Measurements from ENCODE around the gene PLEKHF1.

PLEKHF1 gene

DNA sequence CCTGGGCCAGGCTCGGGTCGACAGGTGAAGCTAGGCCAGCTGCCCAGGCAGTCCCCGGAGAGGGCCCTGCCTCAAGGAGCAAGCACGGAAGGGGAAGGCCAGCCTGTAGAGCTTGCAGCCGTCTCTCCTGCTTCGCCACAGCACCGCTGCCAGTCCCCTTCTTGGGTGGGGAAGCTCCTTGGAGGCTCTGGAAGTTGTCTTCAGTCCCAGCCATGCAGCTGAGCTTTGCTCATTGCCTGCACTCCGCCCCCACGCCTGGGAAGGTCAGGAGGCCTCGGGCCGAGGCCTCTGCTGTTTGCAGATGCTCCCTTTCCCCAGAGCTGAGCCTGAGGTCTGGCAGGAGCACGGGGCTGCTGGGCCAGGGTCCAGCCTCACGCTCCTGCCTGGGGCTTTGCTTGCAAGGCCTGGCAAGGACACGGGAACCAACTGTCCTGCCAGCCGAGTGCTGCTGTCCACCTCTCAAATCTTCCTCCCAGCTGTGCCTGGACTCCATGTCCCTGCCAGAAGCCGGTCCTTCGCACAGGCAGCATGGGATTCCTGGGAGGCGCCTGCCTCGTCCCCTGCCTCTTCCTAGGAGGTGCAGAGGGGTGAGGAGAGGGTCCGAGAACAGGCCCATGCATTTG is 13.3 kb downstream of the PLEKHF1 start:
- DNase-seq (ENCODE audit: low read depth in 2 of 2): no peak

DNA sequence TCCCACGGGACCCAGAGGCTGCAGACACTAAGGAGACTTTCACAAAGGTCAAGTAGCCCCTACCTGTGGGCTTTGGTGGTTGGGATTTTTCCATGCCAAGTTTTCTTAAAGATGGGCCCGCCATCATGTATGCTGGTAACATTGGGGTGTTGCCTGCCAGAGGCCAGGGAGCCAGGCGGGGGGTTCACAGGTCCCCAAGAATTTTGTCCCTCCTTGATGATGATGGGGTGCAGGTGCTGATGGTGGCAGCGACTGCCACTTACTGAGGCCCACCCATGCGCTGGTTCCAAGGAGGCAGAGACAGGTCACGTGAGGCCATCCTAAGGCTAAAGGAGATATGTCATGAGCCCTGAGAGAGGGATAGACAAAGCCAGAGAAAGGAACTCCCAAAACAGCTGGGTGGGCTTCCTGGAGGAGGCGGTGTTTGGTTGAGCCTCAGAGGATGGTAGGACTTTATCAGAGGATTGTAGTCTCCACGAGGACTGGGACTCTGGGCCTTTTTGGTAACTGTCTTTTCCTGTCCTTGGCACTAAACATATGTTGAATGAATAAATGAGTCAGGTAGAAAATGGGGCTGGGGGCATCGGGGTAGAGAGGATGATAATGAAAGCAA is 14.4 kb downstream of the PLEKHF1 start:
- DNase-seq (ENCODE audit: low read depth in 2 of 2): no peak

DNA sequence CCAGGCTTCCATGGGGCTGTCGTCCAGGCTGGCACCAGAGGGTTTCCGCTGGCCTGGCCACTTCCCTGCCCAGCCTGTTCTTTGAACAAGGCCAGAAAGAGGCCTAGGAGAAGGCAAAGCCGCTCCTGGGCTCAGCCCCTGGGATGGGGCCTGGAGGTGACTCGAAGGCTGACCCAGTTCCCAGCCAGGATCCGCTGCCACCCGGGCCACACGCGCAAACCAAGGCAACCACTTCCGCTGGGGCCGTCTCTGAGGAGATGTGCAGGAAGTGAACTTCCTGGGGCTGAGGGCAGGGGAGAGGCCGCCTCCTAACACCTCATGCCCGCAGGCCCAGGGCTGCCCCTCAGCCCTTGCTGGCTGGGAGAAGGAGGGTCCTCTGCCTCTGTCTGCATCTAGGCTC is 15.2 kb downstream of the PLEKHF1 start:
- DNase-seq (ENCODE audit: low read depth in 2 of 2): no peak

DNA sequence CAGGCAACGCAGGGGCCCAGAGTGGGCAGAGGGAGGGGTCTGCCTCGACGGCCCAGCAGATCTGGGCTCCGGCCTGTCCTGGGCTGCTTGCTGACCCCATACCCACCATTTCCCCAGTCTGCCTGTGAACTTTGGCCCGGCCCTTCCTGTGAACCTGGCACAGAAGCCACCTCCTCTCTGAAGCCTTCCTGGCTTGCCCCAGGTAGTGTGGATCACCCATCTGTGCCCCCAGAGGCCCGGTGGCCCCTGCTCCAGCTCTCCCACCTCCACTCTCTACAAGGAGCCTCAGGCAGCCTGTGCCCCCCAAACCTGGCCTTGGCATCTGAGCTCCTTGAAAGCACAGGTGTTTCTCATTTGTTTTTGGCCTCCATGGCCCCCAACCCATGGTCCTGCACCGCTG is 15.7 kb downstream of the PLEKHF1 start:
- no peak for DNase-seq (ENCODE audit: low read depth in 2 of 2)

DNA sequence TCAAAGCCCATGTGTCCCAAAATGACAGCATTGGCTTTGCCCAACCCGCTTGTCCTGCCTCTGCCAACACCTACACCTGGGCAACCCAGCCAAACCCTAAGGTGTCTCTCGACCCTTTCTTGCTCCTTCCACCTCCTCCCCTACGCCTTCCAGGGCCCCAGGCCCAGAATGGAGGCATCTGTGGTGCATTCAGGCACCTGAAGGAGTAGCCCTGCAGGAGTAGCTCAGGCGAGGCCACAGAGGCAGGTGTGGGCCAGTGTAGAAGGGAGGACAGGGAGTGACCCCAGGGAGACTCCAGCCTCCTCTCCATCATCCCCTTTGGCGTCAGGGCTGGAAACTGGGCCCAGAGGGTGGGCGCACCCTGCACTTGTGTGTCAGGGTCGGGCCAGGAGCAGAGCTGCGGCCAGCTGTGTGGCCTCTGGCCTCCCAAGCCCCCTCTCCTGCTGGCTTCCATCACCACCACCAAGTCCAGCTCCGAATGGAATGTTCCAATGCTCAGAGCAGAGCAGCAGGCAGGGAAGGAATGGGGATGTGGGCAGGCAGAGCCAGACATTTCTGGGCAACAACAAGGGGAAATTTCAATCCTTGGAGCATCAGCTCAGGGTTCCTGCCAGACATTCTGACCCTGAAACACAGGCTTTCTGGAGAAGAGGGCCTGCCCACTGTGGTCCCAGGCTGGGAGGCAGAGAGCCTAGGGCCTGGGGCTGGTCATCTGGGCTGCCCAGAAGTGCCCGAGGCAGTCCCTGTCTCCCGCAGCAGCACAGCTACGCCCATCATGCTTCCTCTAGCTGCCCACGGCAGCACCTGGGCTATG is 16.4 kb downstream of the PLEKHF1 start:
- DNase-seq (ENCODE audit: low read depth in 2 of 2): no peak

DNA sequence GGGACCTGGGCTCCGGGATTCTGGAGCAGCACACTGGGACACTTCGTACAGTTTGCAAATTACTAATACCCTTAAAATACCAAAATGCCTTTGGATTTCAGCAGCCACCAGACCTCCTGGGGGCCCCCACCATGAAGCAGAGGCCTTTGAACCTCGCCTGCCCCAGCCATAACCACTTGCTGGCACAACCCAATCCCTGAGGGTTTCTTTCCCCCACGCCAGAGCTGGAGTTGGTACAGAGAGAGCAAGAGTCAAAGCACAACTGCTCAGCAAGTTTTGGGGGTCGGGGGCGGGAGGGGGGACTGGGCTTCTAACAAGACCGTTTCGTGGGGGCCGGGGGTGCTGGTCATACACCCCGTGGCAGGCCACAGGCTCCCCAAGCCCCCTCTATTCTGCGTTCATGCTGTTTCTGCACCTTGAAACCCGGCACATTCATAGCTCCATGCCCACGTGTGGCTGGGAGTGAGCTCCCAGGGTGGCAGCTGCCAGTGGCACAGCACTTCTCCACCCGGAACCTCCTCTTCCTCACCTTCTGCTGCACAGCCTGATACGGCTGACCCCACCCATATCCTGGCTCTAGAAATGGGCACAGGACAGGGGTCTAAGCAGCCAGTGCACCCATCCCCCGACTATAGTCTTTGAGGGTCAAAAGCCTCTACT is 17.1 kb downstream of the PLEKHF1 start:
- no peak for DNase-seq (ENCODE audit: low read depth in 2 of 2)

DNA sequence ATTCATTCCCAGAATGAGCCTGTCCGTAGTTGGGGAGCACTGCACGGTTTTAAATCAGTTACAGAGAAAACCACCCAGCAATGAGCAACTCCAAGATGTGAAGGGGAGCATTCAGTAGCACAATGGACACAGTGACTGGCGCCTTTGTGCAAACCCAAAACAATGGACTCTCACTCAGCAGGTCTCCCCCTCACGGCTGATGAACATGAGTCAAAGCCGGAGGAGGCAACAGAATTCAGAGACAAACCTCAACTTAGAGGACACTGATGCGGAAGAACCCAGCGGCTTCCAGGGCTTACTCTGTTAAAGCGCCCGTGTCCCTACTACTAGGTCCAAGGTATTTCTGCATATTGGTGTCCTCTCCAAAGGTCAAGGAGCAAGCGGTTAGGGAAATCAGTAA is 17.7 kb downstream of the PLEKHF1 start:
- no peak for DNase-seq (ENCODE audit: low read depth in 2 of 2)

DNA sequence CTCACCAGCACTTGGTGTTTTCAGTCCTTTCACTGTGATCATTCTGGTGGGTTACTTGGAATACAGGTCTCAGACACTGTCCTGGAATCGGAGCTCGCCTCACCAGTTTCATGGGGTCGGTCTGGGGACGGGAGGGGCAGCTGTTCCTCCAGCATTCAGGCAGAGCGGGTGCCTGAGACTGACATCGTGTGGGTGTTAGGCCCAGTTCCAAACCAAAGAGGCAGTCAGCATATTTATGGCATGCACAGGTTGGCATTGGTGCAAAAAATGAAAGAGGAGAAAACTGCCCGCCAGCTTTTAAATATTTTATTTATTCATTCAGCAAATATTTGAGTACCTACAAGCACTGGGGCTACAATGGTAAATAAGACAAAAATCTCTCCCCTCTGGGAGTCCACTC is 20.1 kb downstream of the PLEKHF1 start:
- DNase-seq (ENCODE audit: low read depth in 2 of 2): no peak

DNA sequence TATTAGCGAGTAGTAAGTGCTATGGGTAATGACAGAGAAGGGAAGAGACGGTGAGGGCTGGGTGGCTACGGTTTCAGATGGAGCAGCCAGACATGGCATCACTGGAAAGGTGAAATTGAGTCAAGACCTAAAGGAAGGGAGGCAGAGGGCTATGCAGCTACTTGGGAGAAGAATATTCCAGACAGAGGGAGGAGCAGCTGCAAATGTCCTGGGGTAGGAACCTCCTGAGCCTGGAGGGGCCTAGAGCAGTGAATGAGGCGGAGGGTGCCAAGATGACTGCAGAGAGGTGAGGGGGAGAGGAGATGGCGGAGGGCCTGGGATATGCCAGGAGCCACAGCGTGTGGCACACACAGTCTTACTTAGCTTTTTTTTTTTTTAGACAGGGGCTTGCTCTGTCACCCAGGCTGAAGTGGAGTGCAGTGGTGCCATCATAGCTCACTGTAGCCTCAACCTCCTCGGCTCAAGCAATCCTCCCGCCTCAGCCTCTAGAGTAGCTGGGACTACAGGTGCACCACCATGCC is 21.1 kb downstream of the PLEKHF1 start:
- DNase-seq (ENCODE audit: low read depth in 2 of 2): no peak

DNA sequence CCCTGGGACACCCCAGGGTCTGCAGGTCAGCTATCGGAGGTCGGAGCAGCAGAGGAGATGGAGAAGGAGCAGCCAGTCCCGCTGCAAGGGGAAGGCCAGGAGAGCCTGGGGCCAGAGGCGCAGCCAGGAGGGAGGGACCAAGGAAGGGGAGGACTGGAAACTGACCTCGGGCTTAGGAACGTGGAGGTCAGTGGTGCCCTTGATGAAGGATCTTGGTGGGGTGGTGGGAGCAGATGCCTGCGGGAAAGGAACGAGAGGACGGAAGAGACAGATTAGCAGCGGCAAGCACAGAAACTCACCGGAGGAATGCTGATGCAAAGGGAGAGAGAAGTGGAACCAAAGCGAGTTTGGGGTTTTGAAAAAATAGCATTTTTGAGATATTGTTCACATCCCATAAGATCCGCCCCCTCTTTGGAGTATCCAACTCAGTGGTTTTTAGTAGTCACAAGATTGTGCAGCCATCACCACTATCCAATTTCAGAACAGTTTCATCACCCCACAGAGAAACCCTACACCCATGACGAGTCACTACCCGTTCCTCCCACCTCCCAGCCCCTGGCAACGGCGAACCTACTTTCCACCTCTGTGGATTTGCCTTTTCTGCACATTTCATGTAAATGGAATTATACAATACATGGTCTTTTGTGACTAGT is 22.1 kb downstream of the PLEKHF1 start:
- DNase-seq (ENCODE audit: low read depth in 2 of 2): peak; percentile 91 to 92

DNA sequence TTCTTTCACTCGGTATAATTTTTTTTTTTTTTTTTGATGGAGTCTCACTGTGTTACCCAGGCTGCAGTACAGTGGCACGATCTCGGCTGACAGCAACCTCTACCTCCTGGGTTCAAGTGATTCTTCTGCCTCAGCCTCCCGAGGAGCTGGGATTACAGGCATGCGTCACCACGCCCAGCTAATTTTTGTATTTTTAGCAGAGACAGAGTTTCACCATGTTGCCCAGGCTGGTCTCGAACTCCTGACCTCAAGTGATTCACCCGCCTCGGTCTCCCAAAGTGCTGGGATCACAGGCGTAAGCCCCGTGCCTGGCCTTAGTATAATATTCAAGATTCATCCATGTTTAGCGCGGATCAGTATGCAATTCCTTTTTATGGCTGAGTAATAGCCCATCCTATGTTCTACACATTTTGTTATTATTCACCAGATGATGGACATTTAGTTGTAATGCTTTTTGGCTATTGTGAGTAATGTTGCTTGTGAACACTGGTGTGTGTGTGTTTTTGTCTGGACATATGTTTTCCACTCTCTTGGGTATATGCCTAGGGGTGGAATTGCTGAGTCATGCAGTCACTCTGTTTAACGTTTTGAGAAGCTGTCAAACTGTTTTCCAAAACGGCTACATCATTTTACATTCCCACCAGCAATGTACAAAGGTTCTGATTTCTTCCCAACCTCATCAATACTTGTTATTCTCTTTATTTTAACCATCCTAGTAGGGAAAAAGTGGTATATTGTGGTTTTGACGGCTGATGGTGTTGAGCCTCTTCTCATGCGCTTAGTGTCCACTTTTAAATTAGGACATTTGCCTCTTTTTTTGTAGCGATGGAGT is 22.9 kb downstream of the PLEKHF1 start:
- DNase-seq (ENCODE audit: low read depth in 2 of 2): peak in 1 of 2 experiments; percentile 23

DNA sequence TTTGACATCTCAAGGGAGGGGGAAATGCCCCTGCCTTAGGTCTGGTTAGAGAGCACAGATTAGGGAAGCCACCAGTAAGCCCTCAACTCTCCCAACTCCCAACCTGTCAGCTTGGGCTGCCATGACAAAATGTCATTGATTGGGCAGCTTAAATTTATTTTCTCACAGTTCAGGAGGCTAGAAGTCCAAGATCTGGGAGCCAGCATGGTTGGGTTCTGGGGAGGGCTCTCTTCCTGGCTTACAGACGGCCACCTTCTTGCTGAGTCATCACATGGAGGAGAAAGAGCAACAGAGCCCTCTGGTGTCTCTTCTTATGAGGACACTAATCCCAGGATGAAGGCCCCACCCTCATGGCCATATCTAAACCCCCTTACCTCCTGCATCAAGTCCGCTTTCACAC is 25.6 kb downstream of the PLEKHF1 start:
- DNase-seq (ENCODE audit: low read depth in 2 of 2): no peak

DNA sequence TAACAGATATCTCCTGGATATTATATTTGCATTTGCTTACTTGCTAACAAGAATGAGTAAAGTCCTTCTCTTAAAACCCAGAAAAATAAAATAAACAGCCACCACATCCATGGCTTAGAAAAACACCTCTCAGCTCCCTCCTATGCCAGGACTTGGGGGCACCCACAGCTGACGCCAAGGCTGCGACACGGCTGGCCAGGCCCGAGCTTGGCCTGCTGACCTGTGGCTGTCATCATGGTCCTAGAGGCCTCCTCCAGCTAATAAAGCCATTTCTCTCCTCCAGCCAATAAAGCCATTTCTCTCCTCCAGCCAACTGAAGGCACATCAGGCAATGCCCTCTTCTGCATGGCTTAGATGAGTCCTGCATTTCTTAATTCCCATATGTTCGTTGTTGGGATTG is 28.9 kb downstream of the PLEKHF1 start:
- DNase-seq (ENCODE audit: low read depth in 2 of 2): no peak

DNA sequence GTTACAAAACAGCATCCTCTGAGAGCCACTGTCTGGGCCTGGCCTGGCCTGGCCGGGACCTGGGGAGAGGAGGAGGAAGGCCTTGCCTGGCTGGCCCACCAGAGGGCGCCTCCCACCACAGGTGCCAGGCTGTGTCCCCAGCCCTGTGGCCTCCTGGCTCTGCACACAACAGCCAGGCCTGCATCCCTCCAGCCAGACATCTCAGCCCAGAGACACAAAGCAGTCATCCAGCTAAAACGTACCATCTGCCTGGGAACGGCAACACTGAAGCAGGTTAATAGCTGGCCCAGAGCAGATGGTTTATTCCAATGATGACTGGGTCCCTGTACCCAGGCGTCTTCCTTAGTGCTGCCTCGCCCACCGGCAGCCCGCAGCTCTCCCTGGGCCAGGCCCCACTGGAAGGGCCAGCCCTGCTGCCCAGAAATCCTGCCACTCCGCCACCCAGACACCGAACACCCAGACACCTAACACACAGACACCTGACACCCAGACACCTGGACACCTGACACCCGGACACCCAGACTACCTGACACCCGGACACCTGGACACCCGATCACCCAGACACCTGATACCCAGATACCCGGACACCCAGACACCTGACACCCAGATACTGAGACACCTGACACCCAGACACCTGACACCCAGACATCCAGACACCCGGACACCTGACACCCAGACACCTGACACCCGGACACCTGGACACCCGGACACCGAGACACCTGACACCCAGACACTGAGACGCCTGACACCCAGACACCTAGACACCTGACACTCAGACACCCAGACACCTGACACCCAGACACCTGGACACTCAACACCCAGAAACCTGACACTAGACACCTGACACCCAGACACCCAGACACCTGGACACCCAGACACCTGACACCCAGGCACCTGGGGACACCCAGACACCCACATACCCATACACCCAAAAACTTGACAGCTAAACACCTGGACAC is 29.7 kb downstream of the PLEKHF1 start:
- DNase-seq (ENCODE audit: low read depth in 2 of 2): no peak

DNA sequence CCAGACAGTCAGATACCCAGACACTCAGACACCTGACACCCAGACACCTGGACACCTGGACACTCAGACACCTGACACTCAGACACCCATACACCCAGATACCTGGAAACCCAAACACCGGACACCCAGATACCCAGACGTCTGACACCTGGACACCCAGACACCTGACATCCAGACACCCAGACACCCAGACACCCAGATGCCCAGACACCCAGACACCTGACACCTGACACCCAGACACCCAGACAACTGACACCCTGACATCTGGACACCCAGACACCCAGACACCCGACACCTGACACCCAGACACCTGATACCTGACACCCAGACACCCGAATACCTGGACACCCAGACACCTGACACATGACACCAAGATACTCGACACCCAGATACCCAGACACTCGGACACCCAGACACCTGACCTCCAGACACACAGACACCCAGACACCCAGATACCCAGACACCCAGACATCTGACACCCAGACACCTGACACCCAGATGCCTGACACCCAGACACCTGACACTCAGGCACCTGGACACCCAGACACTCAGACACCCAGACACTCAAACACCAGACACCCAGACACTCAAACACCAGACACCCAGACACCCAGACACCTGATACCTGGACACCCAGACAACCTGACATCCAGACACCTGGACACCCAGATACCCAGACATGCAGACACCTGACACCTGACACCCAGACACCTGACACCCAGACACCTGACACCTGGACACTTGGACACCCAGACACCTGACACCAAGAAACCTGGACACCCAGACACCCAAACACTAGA is 30.7 kb downstream of the PLEKHF1 start:
- no peak for DNase-seq (ENCODE audit: low read depth in 2 of 2)

DNA sequence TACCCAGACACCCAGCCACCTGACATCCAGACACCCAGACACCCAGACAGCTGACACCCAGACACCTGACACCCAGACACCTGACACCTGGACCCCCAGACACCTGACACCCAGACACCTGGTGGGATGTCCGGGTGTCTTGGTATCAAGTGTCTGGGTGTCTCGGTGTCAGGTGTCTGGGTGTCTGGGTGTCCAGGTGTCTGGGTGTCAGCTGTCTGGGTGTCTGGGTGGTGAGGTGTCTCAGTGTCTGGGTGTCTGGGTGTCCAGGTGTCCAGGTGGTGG is 31.2 kb downstream of the PLEKHF1 start:
- DNase-seq (ENCODE audit: low read depth in 2 of 2): no peak

DNA sequence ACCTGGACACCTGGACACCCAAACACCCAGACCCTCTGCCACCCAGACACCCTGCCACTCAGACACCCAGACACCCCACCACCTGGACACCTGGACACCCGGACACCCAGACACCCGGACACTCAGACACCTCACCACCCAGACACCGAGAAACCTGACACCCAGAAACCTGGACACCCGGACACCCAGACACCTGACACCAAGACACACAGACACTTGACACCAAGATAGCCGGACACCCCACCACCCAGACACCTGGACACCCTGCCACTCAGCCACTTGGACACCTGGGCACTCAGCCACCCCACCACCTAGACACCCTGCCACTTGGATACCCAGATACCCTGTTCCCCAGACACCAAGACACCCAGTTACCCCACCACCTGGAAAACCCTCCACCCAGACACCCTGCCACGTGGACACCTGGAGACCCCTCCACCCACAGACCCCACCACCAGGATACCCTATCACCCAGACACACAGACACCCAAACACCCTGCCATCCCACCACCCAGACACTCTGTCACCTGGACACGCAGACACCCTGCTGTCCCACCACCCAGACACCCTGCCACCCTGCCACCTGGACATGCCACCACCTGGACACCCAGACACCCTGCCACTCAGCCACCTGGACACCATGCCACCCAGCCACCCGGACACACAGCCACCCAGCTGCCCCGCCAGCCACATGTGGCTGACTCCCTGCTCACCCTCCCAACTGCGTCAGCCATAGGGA is 32.4 kb downstream of the PLEKHF1 start:
- no peak for DNase-seq (ENCODE audit: low read depth in 2 of 2)

DNA sequence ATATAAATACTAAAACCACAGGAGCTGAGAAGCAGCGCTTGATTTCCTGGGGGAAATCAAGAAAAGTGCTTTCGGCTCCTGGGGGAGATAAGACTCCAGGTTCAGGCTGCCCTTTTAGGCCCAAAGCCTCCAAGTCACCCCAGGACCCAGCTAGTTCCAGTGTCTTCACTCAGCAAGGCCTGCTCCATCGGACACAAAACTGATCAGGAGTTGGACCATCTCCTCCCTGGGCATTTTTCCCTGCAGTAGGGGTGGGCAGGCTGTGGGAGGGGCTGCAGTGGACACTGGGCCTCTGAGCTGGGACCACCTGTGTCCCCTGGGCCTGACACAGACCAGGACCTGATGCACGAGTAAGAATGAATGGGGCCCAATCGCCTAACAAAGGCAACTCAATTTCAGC is 34.6 kb downstream of the PLEKHF1 start:
- no peak for DNase-seq (ENCODE audit: low read depth in 2 of 2)
